GM18519 (cell line): ENCODE data around the gene PLA2G12B.
"Not testable (repeated sequence)": the region's sequence is repeated elsewhere in the genome, so short reads cannot be mapped to it uniquely, and the experiment has no call there.

Experiments used
- ATAC-seq: cut with Tn5 transposase; IDR thresholded peaks from one replicate; pipeline ENCODE4 v1.9.1; 2021; ENCODE audit warnings: mild to moderate bottlenecking, moderate library complexity; ENCODE audit not compliant: unreplicated experiment, low FRiP score

The PLA2G12B gene

GRCh38 chr10:72943498-72944234 is 10.9 kb downstream of the PLA2G12B start:
- ATAC-seq, result no peak

GRCh38 chr10:72935361-72935760 is 19.2 kb downstream of the PLA2G12B start:
- ATAC-seq, result no peak

- ATAC-seq, result no peak
Measured at GRCh38 chr10:72932259-72933015, 22.2 kb downstream of the PLA2G12B start.

- no peak for ATAC-seq
Measured at GRCh38 chr10:72930276-72930675, 24.3 kb downstream of the PLA2G12B start.

GRCh38 chr10:72928798-72929197 is 25.8 kb downstream of the PLA2G12B start:
- ATAC-seq, result no peak

GRCh38 chr10:72927485-72927884 is 27.1 kb downstream of the PLA2G12B start:
- no peak for ATAC-seq

- ATAC-seq, result no peak
Measured at GRCh38 chr10:72925951-72926465, 28.6 kb downstream of the PLA2G12B start.

GRCh38 chr10:72924351-72924750 is 30.3 kb downstream of the PLA2G12B start:
- ATAC-seq, result no peak

GRCh38 chr10:72921147-72921683 is 33.4 kb downstream of the PLA2G12B start:
- ATAC-seq, result not testable (repeated sequence)

- no peak for ATAC-seq
Measured at GRCh38 chr10:72918352-72918751, 36.3 kb downstream of the PLA2G12B start.

GRCh38 chr10:72917803-72918332 is 36.7 kb downstream of the PLA2G12B start:
- ATAC-seq, result not testable (repeated sequence)

GRCh38 chr10:72917201-72917600 is 37.4 kb downstream of the PLA2G12B start:
- ATAC-seq, result not testable (repeated sequence)

- ATAC-seq, result no peak
Measured at GRCh38 chr10:72913287-72913686, 41.3 kb downstream of the PLA2G12B start.

GRCh38 chr10:72912736-72913135 is 41.9 kb downstream of the PLA2G12B start:
- ATAC-seq, result no peak

- ATAC-seq, result no peak
Measured at GRCh38 chr10:72911758-72912157, 42.8 kb downstream of the PLA2G12B start.

- ATAC-seq, result no peak
Measured at GRCh38 chr10:72910705-72911104, 43.9 kb downstream of the PLA2G12B start.

- ATAC-seq, result no peak
Measured at GRCh38 chr10:72906446-72906845, 48.2 kb downstream of the PLA2G12B start.

- ATAC-seq, result no peak
Measured at GRCh38 chr10:72904806-72905205, 49.8 kb downstream of the PLA2G12B start.

GRCh38 chr10:72903941-72904446 is 50.6 kb downstream of the PLA2G12B start:
- ATAC-seq, result not testable (repeated sequence)

- ATAC-seq, result no peak
Measured at GRCh38 chr10:72899545-72899944, 55.1 kb downstream of the PLA2G12B start.

GRCh38 chr10:72898616-72899015 is 56.0 kb downstream of the PLA2G12B start:
- ATAC-seq, result no peak
